Neural progenitor cell (in vitro differentiated cells): ENCODE results near the gene CLRN3. TPM values are rescaled to one million over a fixed set of nuclear protein-coding genes. Genes with fewer than 3 reads are reported as not detected.

ENCODE experiments used
- DNase-seq: peaks from one replicate; pipeline ENCODE4 v3.0.0-alpha.2; 2016; ENCODE audit warnings: low spot score
- H2AFZ ChIP-seq: fragments of 200-600 bp; sonication (generic); replicated peaks from 2 replicates; pipeline ENCODE4 v1.6.1; 2016; ENCODE audit warnings: antibody characterized with exemption
- H3F3A ChIP-seq: fragments of 200-600 bp; sonication (generic); 2 replicates; pipeline ENCODE4 v1.6.1; 2016; ENCODE audit warnings: antibody characterized with exemption, low read depth
- H3K27ac ChIP-seq: fragments of 200-600 bp; sonication (generic); 2 replicates; pipeline ENCODE4 v1.5.1; 2016; ENCODE audit warnings: mild to moderate bottlenecking
- H3K27me3 ChIP-seq: fragments of 200-600 bp; sonication (generic); 2 replicates; pipeline ENCODE4 v1.6.1; 2016; ENCODE audit warnings: mild to moderate bottlenecking, moderate library complexity
- H3K36me3 ChIP-seq: fragments of 200-600 bp; sonication (generic); 2 replicates; pipeline ENCODE4 v1.5.1; 2016
- H3K4me1 ChIP-seq: fragments of 200-600 bp; sonication (generic); 2 replicates; pipeline ENCODE4 v1.6.1; 2016; ENCODE audit warnings: mixed run types
- H3K4me2 ChIP-seq: fragments of 200-600 bp; sonication (generic); 2 replicates; pipeline ENCODE4 v1.6.1; 2016
- H3K4me3 ChIP-seq: fragments of 200-600 bp; sonication (generic); 2 replicates; pipeline ENCODE4 v1.5.1; 2016
- H3K79me2 ChIP-seq: fragments of 200-600 bp; sonication (generic); 2 replicates; pipeline ENCODE4 v1.6.1; 2016; ENCODE audit warnings: low read depth
- H3K9ac ChIP-seq: fragments of 200-600 bp; sonication (generic); 2 replicates; pipeline ENCODE4 v1.6.1; 2016
- H3K9me3 ChIP-seq: fragments of 200-600 bp; sonication (generic); 2 replicates; pipeline ENCODE4 v1.5.1; 2016; ENCODE audit warnings: low read depth
- H4K20me1 ChIP-seq: fragments of 200-600 bp; sonication (generic); 2 replicates; pipeline ENCODE4 v1.6.1; 2016; ENCODE audit warnings: low read depth
- H3K27ac Mint-ChIP-seq: 3 replicates; pipeline ENCODE4 v1.8.0; 2021; ENCODE audit warnings: mixed read lengths
- H3K27me3 Mint-ChIP-seq: 2 replicates; pipeline ENCODE4 v1.8.0; 2022; ENCODE audit warnings: low read depth, mild to moderate bottlenecking, inconsistent platforms, moderate library complexity, mixed read lengths; ENCODE audit not compliant: insufficient read depth
- H3K36me3 Mint-ChIP-seq: 3 replicates; pipeline ENCODE4 v1.8.0; 2021; ENCODE audit warnings: mixed read lengths
- H3K4me1 Mint-ChIP-seq: 3 replicates; pipeline ENCODE4 v1.8.0; 2021; ENCODE audit warnings: mixed read lengths
- H3K4me3 Mint-ChIP-seq: 3 replicates; pipeline ENCODE4 v1.8.0; 2021; ENCODE audit warnings: mild to moderate bottlenecking, moderate library complexity, mixed read lengths
- H3K9me3 Mint-ChIP-seq: 3 replicates; pipeline ENCODE4 v1.8.0; 2020; ENCODE audit warnings: mixed read lengths
- CTCF ChIP-seq: fragments of 200-600 bp; sonication (generic); IDR thresholded peaks from 2 replicates; pipeline ENCODE4 v1.5.1; 2017; ENCODE audit warnings: antibody characterized with exemption, mild to moderate bottlenecking
- EZH2 ChIP-seq: fragments of 200-600 bp; sonication (generic); IDR thresholded peaks from 2 replicates; pipeline ENCODE4 v1.6.1; 2017; ENCODE audit warnings: antibody characterized with exemption, mild to moderate bottlenecking, moderate library complexity
- EZH2phosphoT487 ChIP-seq: fragments of 200-600 bp; sonication (generic); IDR thresholded peaks from 2 replicates; pipeline ENCODE4 v1.6.1; 2017; ENCODE audit warnings: antibody characterized with exemption
- total RNA-seq: library from RNA; depleted of rRNA; stranded (reverse); fragments of >200 nt; gene quantifications from 2 replicates; pipeline ENCODE4 v1.2.3, GENCODE V29; 2015; ENCODE audit warnings: low replicate concordance

CLRN3 gene
- total RNA-seq, 1 donor from 2014 or later = not detected

- H3K36me3 Mint-ChIP-seq = no peaks in the 10 kb centered on the region
- no peak overlapping the region for H3K4me2 ChIP-seq
Observed at GRCh38 chr10:127913368-127913759, 20.6 kb upstream of the CLRN3 start.

GRCh38 chr10:127912607-127913367 lies 20.0 kb upstream of the CLRN3 start:
- no peaks in the 10 kb centered on the region for H4K20me1 ChIP-seq
- no peak overlapping the region for H3K9ac ChIP-seq
- H3K4me1 ChIP-seq = peaks cover 5% of the 10 kb centered on the region
- Mint-ChIP-seq H3K36me3 (no peaks in the 10 kb centered on the region), H3K4me3 (no peak overlapping the region), H3K27ac (no peak overlapping the region), H3K27me3 (peaks cover 18% of the 10 kb centered on the region), H3K4me1 (peaks cover 28% of the 10 kb centered on the region), H3K9me3 (no peaks in the 10 kb centered on the region)
- no peak overlapping the region for H3K4me3 ChIP-seq
- no peaks in the 10 kb centered on the region for H3K79me2 ChIP-seq
- H3F3A ChIP-seq = no peaks in the 10 kb centered on the region
- TF ChIP-seq EZH2phosphoT487 (no peak), EZH2 (no peak), CTCF (no peak)
- H3K27me3 ChIP-seq = peaks cover 27% of the 10 kb centered on the region
- H3K27ac ChIP-seq = no peak overlapping the region
- H3K9me3 ChIP-seq = no peaks in the 10 kb centered on the region
- DNase-seq = no peak
- H3K36me3 ChIP-seq = no peaks in the 10 kb centered on the region
- no peak overlapping the region for H3K4me2 ChIP-seq
- H2AFZ ChIP-seq = no peak overlapping the region

More at GRCh38 chr10:127913368-127913759, 20.6 kb upstream of the CLRN3 start:
- no peak overlapping the region for H3K27ac ChIP-seq
- H3K4me3 Mint-ChIP-seq = no peak overlapping the region
- no peaks in the 10 kb centered on the region for H3K9me3 ChIP-seq
- no peaks in the 10 kb centered on the region for H3F3A ChIP-seq
- H3K79me2 ChIP-seq = no peaks in the 10 kb centered on the region
- H3K4me1 Mint-ChIP-seq = peaks cover 24% of the 10 kb centered on the region
- H3K4me1 ChIP-seq = peaks cover 5% of the 10 kb centered on the region
- H4K20me1 ChIP-seq = no peaks in the 10 kb centered on the region
- no peak overlapping the region for H3K27ac Mint-ChIP-seq
- H3K4me3 ChIP-seq = no peak overlapping the region
- no peak for DNase-seq
- no peak overlapping the region for H2AFZ ChIP-seq
- H3K36me3 ChIP-seq = no peaks in the 10 kb centered on the region
- peaks cover 21% of the 10 kb centered on the region for H3K27me3 ChIP-seq
- H3K27me3 Mint-ChIP-seq = peaks cover 18% of the 10 kb centered on the region
- H3K9me3 Mint-ChIP-seq = no peaks in the 10 kb centered on the region
- TF ChIP-seq EZH2 = no peak
- TF ChIP-seq CTCF = no peak
- TF ChIP-seq EZH2phosphoT487 = no peak
- H3K9ac ChIP-seq = no peak overlapping the region

GRCh38 chr10:127911867-127912257 lies 19.1 kb upstream of the CLRN3 start:
- no peaks in the 10 kb centered on the region for H4K20me1 ChIP-seq
- no peaks in the 10 kb centered on the region for H3K36me3 Mint-ChIP-seq
- peaks cover 36% of the 10 kb centered on the region for H3K27me3 ChIP-seq
- H3K27ac ChIP-seq = no peak overlapping the region
- H3K4me3 Mint-ChIP-seq = no peak overlapping the region
- TF ChIP-seq EZH2phosphoT487 = no peak
- no peak for TF ChIP-seq CTCF
- TF ChIP-seq EZH2 = no peak
- H3K27me3 Mint-ChIP-seq = peaks cover 14% of the 10 kb centered on the region
- no peak overlapping the region for H3K9ac ChIP-seq
- H3K4me1 ChIP-seq = peaks cover 5% of the 10 kb centered on the region
- H3K79me2 ChIP-seq = no peaks in the 10 kb centered on the region
- H3K4me2 ChIP-seq = no peak overlapping the region
- H3K9me3 ChIP-seq = no peaks in the 10 kb centered on the region
- no peaks in the 10 kb centered on the region for H3K36me3 ChIP-seq
- H3F3A ChIP-seq = no peaks in the 10 kb centered on the region
- H3K4me3 ChIP-seq = no peak overlapping the region
- peaks cover 28% of the 10 kb centered on the region for H3K4me1 Mint-ChIP-seq
- DNase-seq = no peak
- no peak overlapping the region for H3K27ac Mint-ChIP-seq
- H3K9me3 Mint-ChIP-seq = no peaks in the 10 kb centered on the region
- H2AFZ ChIP-seq = no peak overlapping the region
